HG03095 (cell line): ENCODE measurements around the gene PNKD.

ENCODE experiments used
- ATAC-seq: cut with Tn5 transposase; IDR thresholded peaks from one replicate; pipeline ENCODE4 v1.9.1; 2021; ENCODE audit warnings: moderate library complexity; ENCODE audit not compliant: unreplicated experiment

PNKD gene

GRCh38 chr2:218394298-218395089 is 124.2 kb downstream of the PNKD start:
- no peak for ATAC-seq

GRCh38 chr2:218395090-218395444 is 124.7 kb downstream of the PNKD start:
- ATAC-seq: no peak

GRCh38 chr2:218395456-218395825 is 125.1 kb downstream of the PNKD start:
- ATAC-seq: no peak

- peak; percentile 42 for ATAC-seq
Measured at GRCh38 chr2:218395826-218396687, 125.7 kb downstream of the PNKD start.
